ENCODE results near the gene MRPL10.

DNA sequence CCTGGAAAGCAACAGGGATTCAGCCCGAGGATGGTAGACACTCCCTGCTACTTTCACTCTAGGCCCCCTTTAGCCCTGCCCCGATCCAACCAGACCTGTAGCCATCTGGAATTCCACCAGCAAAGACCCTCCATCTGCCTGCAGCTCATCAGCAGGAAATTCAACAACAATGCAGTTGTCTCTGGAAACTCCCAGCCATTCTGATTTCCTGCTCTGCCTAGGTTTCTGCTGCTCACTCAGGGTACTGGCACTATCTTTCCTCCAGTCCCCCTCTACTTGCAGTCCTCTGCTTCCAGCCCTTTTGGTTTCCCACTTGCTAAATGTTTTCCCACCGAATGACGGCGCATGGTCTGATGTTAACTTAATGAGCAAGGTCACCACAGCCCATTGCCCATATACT is 22.3 kb upstream of the MRPL10 start:
- TF ChIP-seq POLR2A (IDR thresholded peaks at IDR 0.05), result no peak
- TF ChIP-seq, protein P1, sequence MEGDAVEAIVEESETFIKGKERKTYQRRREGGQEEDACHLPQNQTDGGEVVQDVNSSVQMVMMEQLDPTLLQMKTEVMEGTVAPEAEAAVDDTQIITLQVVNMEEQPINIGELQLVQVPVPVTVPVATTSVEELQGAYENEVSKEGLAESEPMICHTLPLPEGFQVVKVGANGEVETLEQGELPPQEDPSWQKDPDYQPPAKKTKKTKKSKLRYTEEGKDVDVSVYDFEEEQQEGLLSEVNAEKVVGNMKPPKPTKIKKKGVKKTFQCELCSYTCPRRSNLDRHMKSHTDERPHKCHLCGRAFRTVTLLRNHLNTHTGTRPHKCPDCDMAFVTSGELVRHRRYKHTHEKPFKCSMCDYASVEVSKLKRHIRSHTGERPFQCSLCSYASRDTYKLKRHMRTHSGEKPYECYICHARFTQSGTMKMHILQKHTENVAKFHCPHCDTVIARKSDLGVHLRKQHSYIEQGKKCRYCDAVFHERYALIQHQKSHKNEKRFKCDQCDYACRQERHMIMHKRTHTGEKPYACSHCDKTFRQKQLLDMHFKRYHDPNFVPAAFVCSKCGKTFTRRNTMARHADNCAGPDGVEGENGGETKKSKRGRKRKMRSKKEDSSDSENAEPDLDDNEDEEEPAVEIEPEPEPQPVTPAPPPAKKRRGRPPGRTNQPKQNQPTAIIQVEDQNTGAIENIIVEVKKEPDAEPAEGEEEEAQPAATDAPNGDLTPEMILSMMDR (IDR thresholded peaks at IDR 0.05), result no peak

Data from heart left ventricle (tissue), 13 donors.